ENCODE data around the gene TRIM62. TPM values are rescaled to one million over a fixed set of nuclear protein-coding genes. Genes with fewer than 3 reads are reported as not detected.

The TRIM62 gene
- total and polyA plus RNA-seq, 4 donors: 0.60 to 1.3 (median 1.1) TPM

DNA sequence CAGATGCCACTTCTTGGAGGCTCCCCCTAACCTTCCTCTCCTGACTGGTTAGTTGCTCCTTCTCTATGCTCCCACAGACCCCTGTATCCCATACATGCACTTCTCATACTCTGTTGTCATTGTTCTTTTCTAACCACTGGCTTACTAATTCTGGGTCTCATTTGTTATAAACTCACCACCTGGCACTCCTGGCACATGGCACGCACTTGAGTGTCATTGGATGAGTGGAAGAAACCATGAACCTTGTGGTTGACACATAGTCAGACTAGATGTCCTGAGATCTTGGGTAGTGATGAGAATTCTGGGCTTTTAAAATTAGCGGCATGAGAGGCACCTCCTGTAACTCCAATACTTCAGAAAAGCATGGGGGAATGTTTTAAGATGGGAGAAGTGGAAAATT is 49.3 kb downstream of the TRIM62 start:
- no peak for TF ChIP-seq TAF1 (conservative IDR thresholded peaks at IDR 0.05)
- no peak for TF ChIP-seq RXRA (IDR thresholded peaks at IDR 0.05)
- H3K9me3 ChIP-seq (ENCODE audit: control insufficient read depth in 4 of 4, low read length in 3 of 4): no peaks in the 10 kb centered on the region
- H3K4me1 ChIP-seq (ENCODE audit: control insufficient read depth in 4 of 4, insufficient read depth in 4 of 4, low read length in 3 of 4): peaks cover 2 to 21% (median 6%) of the 10 kb centered on the region in 4 donors
- no peak overlapping the region for H3K27ac ChIP-seq (ENCODE audit: low read depth in 1 of 2, low read length in 2 of 2)
- H3K4me3 ChIP-seq (ENCODE audit: low read depth in 1 of 3, low read length in 3 of 3): no peak overlapping the region
- 97% methylated on average over 2 of the region's 2 CpGs for WGBS
- no peaks in the 10 kb centered on the region for H3K36me3 ChIP-seq (ENCODE audit: control insufficient read depth in 4 of 4, insufficient read depth in 3 of 4, low read depth in 1 of 4, low read length in 3 of 4)
- DNase-seq (ENCODE audit: low spot score): no peak
- no peaks in the 10 kb centered on the region for H3K27me3 ChIP-seq (ENCODE audit: control insufficient read depth in 4 of 4, insufficient read depth in 4 of 4, low read length in 3 of 4)
- H3K9ac ChIP-seq (ENCODE audit: low read depth in 1 of 2, low read length in 2 of 2): no peak overlapping the region

DNA sequence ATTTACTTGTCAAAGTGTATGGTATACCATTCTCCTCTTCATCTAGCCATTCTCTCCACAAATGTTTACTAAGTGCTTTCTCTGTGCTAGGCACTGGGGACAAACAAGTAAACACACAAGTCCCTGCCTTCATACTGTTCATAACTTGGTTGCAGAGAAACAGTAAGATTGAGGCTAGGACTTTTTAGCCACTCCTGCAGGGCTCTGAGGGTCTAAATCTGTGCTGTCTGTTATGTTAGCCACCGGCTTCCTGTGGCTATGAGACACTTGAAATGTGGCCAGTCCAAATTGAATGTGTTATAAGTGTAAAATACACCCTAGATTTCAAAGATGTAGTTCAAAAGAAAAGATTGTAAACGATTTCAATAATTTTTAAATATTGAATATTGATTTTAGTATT is 50.7 kb downstream of the TRIM62 start:
- Histone ChIP-seq H3K4me1 (ENCODE audit: control insufficient read depth in 4 of 4, insufficient read depth in 4 of 4, low read length in 3 of 4) (peaks cover 4 to 28% (median 11%) of the 10 kb centered on the region in 4 donors), H3K36me3 (ENCODE audit: control insufficient read depth in 4 of 4, insufficient read depth in 3 of 4, low read depth in 1 of 4, low read length in 3 of 4) (no peaks in the 10 kb centered on the region), H3K9me3 (ENCODE audit: control insufficient read depth in 4 of 4, low read length in 3 of 4) (no peaks in the 10 kb centered on the region), H3K27me3 (ENCODE audit: control insufficient read depth in 4 of 4, insufficient read depth in 4 of 4, low read length in 3 of 4) (no peaks in the 10 kb centered on the region), H3K9ac (ENCODE audit: low read depth in 1 of 2, low read length in 2 of 2) (no peak overlapping the region), H3K27ac (ENCODE audit: low read depth in 1 of 2, low read length in 2 of 2) (no peak overlapping the region), H3K4me3 (ENCODE audit: low read depth in 1 of 3, low read length in 3 of 3) (no peak overlapping the region)
- DNase-seq (ENCODE audit: low spot score): no peak
- WGBS: 77% methylated on average over 2 of the region's 2 CpGs
- TF ChIP-seq, protein P1, sequence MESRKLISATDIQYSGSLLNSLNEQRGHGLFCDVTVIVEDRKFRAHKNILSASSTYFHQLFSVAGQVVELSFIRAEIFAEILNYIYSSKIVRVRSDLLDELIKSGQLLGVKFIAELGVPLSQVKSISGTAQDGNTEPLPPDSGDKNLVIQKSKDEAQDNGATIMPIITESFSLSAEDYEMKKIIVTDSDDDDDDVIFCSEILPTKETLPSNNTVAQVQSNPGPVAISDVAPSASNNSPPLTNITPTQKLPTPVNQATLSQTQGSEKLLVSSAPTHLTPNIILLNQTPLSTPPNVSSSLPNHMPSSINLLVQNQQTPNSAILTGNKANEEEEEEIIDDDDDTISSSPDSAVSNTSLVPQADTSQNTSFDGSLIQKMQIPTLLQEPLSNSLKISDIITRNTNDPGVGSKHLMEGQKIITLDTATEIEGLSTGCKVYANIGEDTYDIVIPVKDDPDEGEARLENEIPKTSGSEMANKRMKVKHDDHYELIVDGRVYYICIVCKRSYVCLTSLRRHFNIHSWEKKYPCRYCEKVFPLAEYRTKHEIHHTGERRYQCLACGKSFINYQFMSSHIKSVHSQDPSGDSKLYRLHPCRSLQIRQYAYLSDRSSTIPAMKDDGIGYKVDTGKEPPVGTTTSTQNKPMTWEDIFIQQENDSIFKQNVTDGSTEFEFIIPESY (IDR thresholded peaks at IDR 0.05): no peak
- TF ChIP-seq NR2F2 (IDR thresholded peaks at IDR 0.05): no peak
- TF ChIP-seq MAX (IDR thresholded peaks at IDR 0.05): no peak
- no peak for TF ChIP-seq EGR1 (IDR thresholded peaks at IDR 0.05; ENCODE audit: low read depth in 2 of 2)
- TF ChIP-seq REST (IDR thresholded peaks at IDR 0.05): no peak
- no peak for TF ChIP-seq FOXA2 (IDR thresholded peaks at IDR 0.05)
- no peak for TF ChIP-seq SP1 (IDR thresholded peaks at IDR 0.05)
- TF ChIP-seq TAF1 (conservative IDR thresholded peaks at IDR 0.05): no peak
- no peak for TF ChIP-seq ATF3 (IDR thresholded peaks at IDR 0.05)
- TF ChIP-seq CTCF (IDR thresholded peaks at IDR 0.05; ENCODE audit: low read depth, low read length, missing input control): no peak
- TF ChIP-seq GABPA (IDR thresholded peaks at IDR 0.05 in 1 of 2, conservative IDR thresholded peaks at IDR 0.05 in 1 of 2): no peak
- no peak for TF ChIP-seq RAD21 (IDR thresholded peaks at IDR 0.05)
- TF ChIP-seq FOXA1 (IDR thresholded peaks at IDR 0.05): no peak
- no peak for TF ChIP-seq YY1 (IDR thresholded peaks at IDR 0.05)
- TF ChIP-seq JUND (IDR thresholded peaks at IDR 0.05): no peak
- no peak for TF ChIP-seq RXRA (IDR thresholded peaks at IDR 0.05)
- TF ChIP-seq HNF4G (IDR thresholded peaks at IDR 0.05): no peak
- no peak for TF ChIP-seq HNF4A (conservative IDR thresholded peaks at IDR 0.05)
